ENCODE data around the gene KDM4C. TPM values are rescaled to one million over a fixed set of nuclear protein-coding genes. Genes with fewer than 3 reads are reported as not detected.

KDM4C gene
- total RNA-seq, 4 donors from 2014 or later = 32.3 to 41.4 (median 35.3) TPM

DNA sequence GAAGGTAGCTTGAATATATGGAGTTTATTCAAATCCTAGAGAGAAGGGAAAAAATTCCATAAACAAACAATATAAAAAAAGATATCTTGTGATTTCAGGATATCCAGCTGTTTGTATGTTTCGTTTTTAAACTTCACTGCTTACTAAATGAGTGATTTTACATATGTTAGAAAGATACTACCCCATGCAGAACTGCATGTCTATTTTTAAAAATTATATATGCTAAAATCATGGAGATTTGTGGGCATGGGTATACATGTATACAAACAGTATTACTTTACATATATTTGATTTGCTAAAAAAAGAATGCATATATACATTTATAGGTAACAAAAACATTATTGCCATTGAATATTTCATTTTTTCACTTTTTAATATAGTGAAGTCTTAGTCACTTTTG, 178.3 kb downstream of the KDM4C start:
- intact Hi-C loops (cut with DNase I; ENCODE audit: low total_unique reads) = no loop called here
- WGBS, 2 donors = 89% methylated on average over 1 of the region's 1 CpG
- DNase-seq (ENCODE audit: low spot score in 2 of 2) = no peak

DNA sequence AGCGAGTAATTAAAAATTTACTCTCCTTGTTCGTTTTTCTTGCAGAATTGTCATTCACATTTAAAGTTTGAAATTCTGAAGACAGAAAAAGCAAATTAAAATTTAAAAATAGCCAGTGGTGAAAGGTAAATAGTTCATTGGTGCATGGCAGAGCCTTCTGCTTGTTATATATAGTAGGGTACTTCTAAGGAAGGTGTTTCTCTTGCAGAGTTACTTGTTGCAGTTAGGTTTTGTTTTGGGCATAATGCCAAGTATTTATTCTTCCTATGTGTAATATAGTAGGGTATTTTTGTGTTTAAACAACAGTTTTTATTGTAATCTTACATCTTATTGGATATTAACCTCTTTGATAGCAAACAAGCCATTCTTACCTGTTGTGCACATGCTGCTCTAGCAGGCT, 179.4 kb downstream of the KDM4C start:
- no peak for DNase-seq (ENCODE audit: low spot score in 2 of 2)
- TF ChIP-seq POLR2A (IDR thresholded peaks at IDR 0.05) = no peak
- TF ChIP-seq CTCF (IDR thresholded peaks at IDR 0.05) = no peak
- intact Hi-C loops (cut with DNase I; ENCODE audit: low total_unique reads) = no loop called here
- 95 to 97% methylated on average over 2 of the region's 2 CpGs for WGBS, 2 donors
- H3K4me3 ChIP-seq (ENCODE audit: low read depth, poor library complexity, severe bottlenecking) = no peak overlapping the region

More for the DNA sequence above, 178.3 kb downstream of the KDM4C start:
- H3K4me3 ChIP-seq (ENCODE audit: low read depth, poor library complexity, severe bottlenecking) = no peak overlapping the region
- TF ChIP-seq CTCF (IDR thresholded peaks at IDR 0.05) (no peak), POLR2A (IDR thresholded peaks at IDR 0.05) (no peak)

DNA sequence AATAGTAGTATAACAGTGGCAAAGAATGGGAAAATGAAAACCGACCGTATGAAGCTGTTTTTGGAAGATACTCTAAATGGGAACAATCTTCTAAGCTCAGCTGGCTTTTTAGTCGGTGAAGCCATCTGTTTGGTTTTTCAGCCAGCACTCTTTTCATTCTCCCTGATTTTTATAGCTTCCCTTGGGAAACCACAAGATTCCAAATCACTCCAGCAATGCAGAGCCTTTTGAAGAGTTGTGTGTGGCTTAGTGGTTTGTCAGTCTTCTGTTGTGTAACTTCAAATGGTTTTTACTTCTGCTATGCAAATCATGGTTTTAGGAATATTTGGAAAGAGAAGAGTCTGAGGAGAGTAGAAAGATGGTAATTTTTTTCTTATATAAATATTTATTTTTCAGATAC, 180.7 kb downstream of the KDM4C start:
- no peak for DNase-seq (ENCODE audit: low spot score in 2 of 2)
- 37 to 53% methylated on average over 3 of the region's 3 CpGs for WGBS, 2 donors

DNA sequence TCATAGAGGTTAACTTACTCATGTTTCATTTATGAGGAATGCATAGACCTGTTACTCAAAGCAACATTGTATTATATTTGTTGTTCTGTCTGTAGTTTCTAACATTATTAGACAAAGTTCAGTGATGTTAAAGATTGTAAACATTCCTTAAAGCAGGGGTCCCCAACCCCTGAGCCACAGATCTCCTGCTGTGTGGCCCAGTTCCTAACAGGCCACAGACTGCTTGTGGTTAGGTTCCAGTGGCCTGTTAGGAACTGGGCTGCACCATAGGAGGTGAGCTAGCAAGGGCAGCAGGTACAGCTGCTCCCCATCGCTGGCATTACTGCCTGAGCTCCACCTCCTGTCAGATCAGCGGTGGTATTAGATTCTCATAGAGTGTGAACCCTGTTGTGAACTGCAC, 181.1 kb downstream of the KDM4C start:
- H3K4me3 ChIP-seq (ENCODE audit: low read depth, poor library complexity, severe bottlenecking) = no peak overlapping the region
- DNase-seq (ENCODE audit: low spot score in 2 of 2) = no peak
- intact Hi-C loops (cut with DNase I; ENCODE audit: low total_unique reads) = no loop called here
- no peak for TF ChIP-seq CTCF (IDR thresholded peaks at IDR 0.05)
- 86 to 100% methylated on average over 2 of the region's 2 CpGs for WGBS, 2 donors

More for the DNA sequence above, 180.7 kb downstream of the KDM4C start:
- no peak overlapping the region for H3K4me3 ChIP-seq (ENCODE audit: low read depth, poor library complexity, severe bottlenecking)
- intact Hi-C loops (cut with DNase I; ENCODE audit: low total_unique reads) = no loop called here
- no peak for TF ChIP-seq POLR2A (IDR thresholded peaks at IDR 0.05)
- no peak for TF ChIP-seq CTCF (IDR thresholded peaks at IDR 0.05)

GRCh38 chr9:6941501-6941900, 183.7 kb downstream of the KDM4C start:
- 71 to 96% methylated on average over 4 of the region's 4 CpGs for WGBS, 2 donors
- no peak for TF ChIP-seq POLR2A (IDR thresholded peaks at IDR 0.05)
- TF ChIP-seq CTCF (IDR thresholded peaks at IDR 0.05) = no peak
- H3K4me3 ChIP-seq (ENCODE audit: low read depth, poor library complexity, severe bottlenecking) = no peak overlapping the region
- intact Hi-C loops (cut with DNase I; ENCODE audit: low total_unique reads) = no loop called here
- DNase-seq (ENCODE audit: low spot score in 2 of 2) = no peak

DNA sequence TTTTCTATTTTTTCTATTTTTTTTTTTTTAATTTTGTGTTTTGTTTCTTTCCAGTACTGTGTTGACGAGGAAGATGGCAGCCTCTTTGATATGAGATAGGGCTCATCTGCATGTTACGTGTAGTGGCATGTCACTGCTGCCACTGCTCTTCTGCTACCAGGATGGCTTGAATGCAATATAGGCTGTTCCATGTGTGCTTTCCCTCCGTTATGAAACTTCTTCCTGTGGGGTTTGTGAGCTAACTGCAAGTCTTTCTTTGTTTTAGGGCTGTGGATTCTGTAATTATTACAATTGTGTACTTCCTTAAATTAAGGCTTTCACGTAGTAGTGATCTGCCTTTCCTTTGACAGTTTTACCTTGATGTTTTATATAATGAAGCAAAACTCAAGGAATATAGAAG, 184.6 kb downstream of the KDM4C start:
- DNase-seq (ENCODE audit: low spot score in 2 of 2) = no peak
- TF ChIP-seq POLR2A (IDR thresholded peaks at IDR 0.05) (no peak), CTCF (IDR thresholded peaks at IDR 0.05) (no peak)
- WGBS, 2 donors = 68 to 76% methylated on average over 4 of the region's 4 CpGs
- intact Hi-C loops (cut with DNase I; ENCODE audit: low total_unique reads) = no loop called here
- no peak overlapping the region for H3K4me3 ChIP-seq (ENCODE audit: low read depth, poor library complexity, severe bottlenecking)
